ENCODE results near the gene RASGRP3. TPM values are rescaled to one million over a fixed set of nuclear protein-coding genes. Genes with fewer than 3 reads are reported as not detected.

Gene RASGRP3
- total RNA-seq, 1 experiment from 2014 or later, result 0.03 TPM

DNA sequence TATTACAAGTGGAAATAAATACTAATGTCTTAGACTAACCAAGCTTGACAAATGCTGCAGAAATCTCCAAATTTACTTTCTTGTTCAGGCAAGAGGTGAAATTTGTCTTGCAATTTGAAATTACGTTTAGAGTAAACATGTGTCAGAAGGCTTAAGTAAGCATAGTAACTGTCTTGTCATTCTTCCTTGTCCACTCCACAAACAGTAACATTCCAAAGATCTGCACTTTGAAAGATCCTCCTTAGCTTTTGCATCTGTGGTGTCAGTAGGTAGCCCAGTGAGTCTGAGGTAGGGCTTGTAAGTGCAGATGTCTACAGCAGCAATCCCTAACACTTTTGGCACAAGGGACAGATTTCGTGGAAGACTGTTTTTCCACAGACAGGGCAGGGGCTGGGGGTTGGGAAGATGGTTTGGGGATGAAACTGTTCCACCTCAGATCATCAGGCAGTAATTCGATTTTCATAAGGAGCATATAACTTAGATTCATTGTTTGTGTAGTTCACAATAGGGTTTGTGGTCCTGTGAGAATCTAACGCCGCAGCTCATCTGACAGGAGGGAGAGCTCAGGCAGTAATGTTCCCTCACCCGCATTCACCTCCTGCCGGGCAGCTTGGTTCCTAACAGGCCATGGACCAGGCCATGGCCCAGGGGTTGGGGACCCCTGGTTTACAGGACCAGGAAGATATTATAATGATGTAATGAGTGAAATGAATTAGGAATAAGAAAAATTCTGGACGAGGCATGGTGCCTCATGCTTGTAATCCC is 18.6 kb downstream of the RASGRP3 start:
- no peak overlapping the region for H3K4me3 ChIP-seq (ENCODE audit: insufficient read depth, low read depth, low read length)
- DNase-seq, result no peak
- no peaks in the 10 kb centered on the region for H3K27me3 ChIP-seq (ENCODE audit: control insufficient read depth, insufficient read depth, low read length)
- H3K36me3 ChIP-seq (replicated peaks; ENCODE audit: control insufficient read depth, insufficient read depth, low read length), result no peaks in the 10 kb centered on the region

DNA sequence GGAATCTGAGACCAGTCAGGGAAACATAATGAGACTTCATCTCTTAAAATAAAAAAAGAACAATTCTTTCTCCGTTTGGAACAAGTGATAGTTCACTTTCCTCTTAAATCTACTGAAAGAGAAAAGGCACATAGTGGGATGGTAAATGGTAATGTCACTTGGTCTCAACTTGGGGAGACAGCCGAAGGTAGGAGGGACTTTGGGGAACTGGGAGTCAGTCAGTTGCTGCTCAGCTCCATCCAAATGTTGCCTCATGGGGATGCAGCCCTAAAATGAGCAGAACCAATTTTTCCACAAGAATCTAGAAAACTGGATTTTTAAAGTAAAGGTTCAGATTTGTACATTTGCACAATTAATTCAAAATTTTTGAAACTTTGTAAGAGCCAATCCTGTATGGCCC is 19.2 kb downstream of the RASGRP3 start:
- H3K27me3 ChIP-seq (ENCODE audit: control insufficient read depth, insufficient read depth, low read length), result no peaks in the 10 kb centered on the region
- no peaks in the 10 kb centered on the region for H3K36me3 ChIP-seq (replicated peaks; ENCODE audit: control insufficient read depth, insufficient read depth, low read length)
- no peak for DNase-seq
- no peak overlapping the region for H3K4me3 ChIP-seq (ENCODE audit: insufficient read depth, low read depth, low read length)

DNA sequence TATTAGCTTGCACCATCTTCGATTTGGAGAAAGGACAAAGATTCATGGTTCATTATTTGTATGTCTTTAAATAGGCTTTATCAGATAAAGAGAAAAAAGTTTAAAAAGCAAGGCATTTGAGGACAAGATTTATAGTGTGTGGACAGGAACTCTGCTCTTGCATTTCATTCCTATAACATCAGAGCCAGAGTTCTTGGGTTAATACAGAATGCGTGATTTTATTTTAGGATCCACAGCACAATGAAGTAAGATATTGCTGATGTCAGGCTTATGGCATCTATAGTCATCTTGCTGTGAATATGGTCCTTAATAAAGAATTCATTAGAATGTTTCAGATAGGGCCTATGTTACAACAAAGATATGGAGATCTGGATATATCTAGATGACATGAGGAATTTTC is 19.7 kb downstream of the RASGRP3 start:
- no peak for DNase-seq
- Histone ChIP-seq H3K36me3 (replicated peaks; ENCODE audit: control insufficient read depth, insufficient read depth, low read length) (no peaks in the 10 kb centered on the region), H3K4me3 (ENCODE audit: insufficient read depth, low read depth, low read length) (no peak overlapping the region), H3K27me3 (ENCODE audit: control insufficient read depth, insufficient read depth, low read length) (no peaks in the 10 kb centered on the region)

GRCh38 chr2:33496726-33497125 is 20.3 kb downstream of the RASGRP3 start:
- Histone ChIP-seq H3K27me3 (ENCODE audit: control insufficient read depth, insufficient read depth, low read length) (no peaks in the 10 kb centered on the region), H3K36me3 (replicated peaks; ENCODE audit: control insufficient read depth, insufficient read depth, low read length) (no peaks in the 10 kb centered on the region), H3K4me3 (ENCODE audit: insufficient read depth, low read depth, low read length) (no peak overlapping the region)
- DNase-seq, result no peak

- Histone ChIP-seq H3K4me3 (ENCODE audit: insufficient read depth, low read depth, low read length) (no peak overlapping the region), H3K27me3 (ENCODE audit: control insufficient read depth, insufficient read depth, low read length) (no peaks in the 10 kb centered on the region), H3K36me3 (replicated peaks; ENCODE audit: control insufficient read depth, insufficient read depth, low read length) (no peaks in the 10 kb centered on the region)
- DNase-seq, result no peak
Measured at GRCh38 chr2:33497221-33497650, 20.8 kb downstream of the RASGRP3 start.

- no peak overlapping the region for H3K4me3 ChIP-seq (ENCODE audit: insufficient read depth, low read depth, low read length)
- H3K27me3 ChIP-seq (ENCODE audit: control insufficient read depth, insufficient read depth, low read length), result no peaks in the 10 kb centered on the region
- DNase-seq, result no peak
- H3K36me3 ChIP-seq (replicated peaks; ENCODE audit: control insufficient read depth, insufficient read depth, low read length), result no peaks in the 10 kb centered on the region
Measured at GRCh38 chr2:33498291-33498956, 22.0 kb downstream of the RASGRP3 start.

- no peak for DNase-seq
- Histone ChIP-seq H3K27me3 (ENCODE audit: control insufficient read depth, insufficient read depth, low read length) (no peaks in the 10 kb centered on the region), H3K36me3 (replicated peaks; ENCODE audit: control insufficient read depth, insufficient read depth, low read length) (no peaks in the 10 kb centered on the region), H3K4me3 (ENCODE audit: insufficient read depth, low read depth, low read length) (no peak overlapping the region)
Measured at GRCh38 chr2:33500177-33500576, 23.7 kb downstream of the RASGRP3 start.

GRCh38 chr2:33502025-33502424 is 25.6 kb downstream of the RASGRP3 start:
- H3K4me3 ChIP-seq (ENCODE audit: insufficient read depth, low read depth, low read length), result no peak overlapping the region
- H3K27me3 ChIP-seq (ENCODE audit: control insufficient read depth, insufficient read depth, low read length), result no peaks in the 10 kb centered on the region
- no peak for DNase-seq
- H3K36me3 ChIP-seq (replicated peaks; ENCODE audit: control insufficient read depth, insufficient read depth, low read length), result no peaks in the 10 kb centered on the region

- no peak for DNase-seq
- Histone ChIP-seq H3K4me3 (ENCODE audit: insufficient read depth, low read depth, low read length) (no peak overlapping the region), H3K27me3 (ENCODE audit: control insufficient read depth, insufficient read depth, low read length) (no peaks in the 10 kb centered on the region), H3K36me3 (replicated peaks; ENCODE audit: control insufficient read depth, insufficient read depth, low read length) (no peaks in the 10 kb centered on the region)
Measured at GRCh38 chr2:33503002-33503401, 26.6 kb downstream of the RASGRP3 start.

DNA sequence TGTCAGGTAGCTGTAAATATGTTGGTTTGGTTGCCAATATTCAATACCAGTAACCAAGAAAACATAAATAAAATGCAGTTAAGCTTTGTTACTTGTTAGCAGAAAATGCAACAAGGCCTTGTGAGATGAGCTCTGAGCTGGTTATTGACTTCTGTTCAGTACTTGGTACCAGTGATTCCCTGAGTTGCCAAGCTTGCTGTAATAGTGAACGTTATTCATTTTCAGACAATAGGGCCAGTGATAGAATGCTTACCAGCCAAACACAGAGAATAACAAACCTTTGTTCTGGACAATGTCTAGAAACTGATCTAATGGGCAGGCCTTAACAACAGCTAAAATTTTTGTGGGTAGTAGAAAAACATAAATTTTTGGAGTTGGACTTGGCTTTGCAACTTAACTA is 29.5 kb downstream of the RASGRP3 start:
- DNase-seq, result no peak
- H3K4me3 ChIP-seq (ENCODE audit: insufficient read depth, low read depth, low read length), result no peak overlapping the region
- H3K36me3 ChIP-seq (replicated peaks; ENCODE audit: control insufficient read depth, insufficient read depth, low read length), result no peaks in the 10 kb centered on the region
- H3K27me3 ChIP-seq (ENCODE audit: control insufficient read depth, insufficient read depth, low read length), result no peaks in the 10 kb centered on the region

DNA sequence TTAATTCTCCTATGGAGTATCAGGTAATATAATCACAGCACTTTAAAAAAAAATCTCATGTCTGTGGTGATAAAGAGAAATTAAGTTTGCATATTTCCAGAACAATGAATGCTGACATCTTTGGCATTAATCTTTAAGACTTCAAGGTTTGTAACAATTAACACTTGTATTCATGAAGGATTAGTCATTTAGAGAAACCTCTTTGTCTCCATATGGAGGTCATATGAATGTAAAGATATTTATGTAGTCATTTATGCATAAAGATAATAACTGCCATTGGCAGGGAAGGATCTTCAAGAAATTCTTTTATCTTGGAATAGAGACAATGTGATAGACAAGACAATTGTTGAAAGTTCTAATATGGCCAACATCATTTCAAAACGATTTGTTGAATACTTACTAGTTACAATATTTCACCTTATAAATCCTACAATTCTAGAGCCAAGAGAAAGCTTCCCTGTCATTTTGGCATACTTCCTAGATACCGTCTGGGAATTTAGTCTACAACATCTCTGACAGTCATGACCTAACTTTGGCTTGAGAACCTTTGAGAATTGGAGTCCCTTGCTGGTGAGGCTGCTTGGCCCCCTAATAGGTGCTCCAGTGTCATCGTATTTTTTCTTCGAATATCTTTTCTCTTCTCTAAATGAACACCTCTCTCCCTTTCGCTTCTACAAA is 33.6 kb downstream of the RASGRP3 start:
- no peaks in the 10 kb centered on the region for H3K27me3 ChIP-seq (ENCODE audit: control insufficient read depth, insufficient read depth, low read length)
- no peak overlapping the region for H3K4me3 ChIP-seq (ENCODE audit: insufficient read depth, low read depth, low read length)
- no peaks in the 10 kb centered on the region for H3K36me3 ChIP-seq (replicated peaks; ENCODE audit: control insufficient read depth, insufficient read depth, low read length)
- DNase-seq, result no peak

GRCh38 chr2:33510586-33510968 is 34.1 kb downstream of the RASGRP3 start:
- H3K4me3 ChIP-seq (ENCODE audit: insufficient read depth, low read depth, low read length), result no peak overlapping the region
- DNase-seq, result no peak
- H3K27me3 ChIP-seq (ENCODE audit: control insufficient read depth, insufficient read depth, low read length), result no peaks in the 10 kb centered on the region
- H3K36me3 ChIP-seq (replicated peaks; ENCODE audit: control insufficient read depth, insufficient read depth, low read length), result no peaks in the 10 kb centered on the region

GRCh38 chr2:33511141-33511540 is 34.7 kb downstream of the RASGRP3 start:
- Histone ChIP-seq H3K36me3 (replicated peaks; ENCODE audit: control insufficient read depth, insufficient read depth, low read length) (no peaks in the 10 kb centered on the region), H3K27me3 (ENCODE audit: control insufficient read depth, insufficient read depth, low read length) (no peaks in the 10 kb centered on the region), H3K4me3 (ENCODE audit: insufficient read depth, low read depth, low read length) (no peak overlapping the region)
- no peak for DNase-seq

DNA sequence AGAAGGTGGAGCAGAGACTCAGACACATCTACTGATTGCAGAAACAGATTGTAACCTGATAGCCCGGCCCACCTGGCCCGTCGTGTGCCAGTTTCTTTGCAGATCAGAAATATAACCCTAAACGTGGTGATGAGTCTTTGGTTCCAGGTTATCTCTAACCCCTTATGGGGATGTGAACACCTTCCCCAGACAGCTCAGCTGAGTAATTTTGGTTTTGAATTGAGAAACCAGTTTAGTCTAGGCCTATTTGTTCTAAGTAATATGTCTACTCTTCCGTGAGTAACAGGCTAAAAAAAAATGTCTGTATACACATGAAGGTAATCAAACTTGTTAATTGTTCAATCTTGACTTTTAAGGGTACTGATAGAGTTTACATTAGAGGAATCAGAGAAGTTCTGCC is 35.7 kb downstream of the RASGRP3 start:
- Histone ChIP-seq H3K36me3 (replicated peaks; ENCODE audit: control insufficient read depth, insufficient read depth, low read length) (no peaks in the 10 kb centered on the region), H3K4me3 (ENCODE audit: insufficient read depth, low read depth, low read length) (no peak overlapping the region), H3K27me3 (ENCODE audit: control insufficient read depth, insufficient read depth, low read length) (no peaks in the 10 kb centered on the region)
- DNase-seq, result no peak

GRCh38 chr2:33513480-33513879 is 37.0 kb downstream of the RASGRP3 start:
- H3K27me3 ChIP-seq (ENCODE audit: control insufficient read depth, insufficient read depth, low read length), result no peaks in the 10 kb centered on the region
- DNase-seq, result no peak
- no peak overlapping the region for H3K4me3 ChIP-seq (ENCODE audit: insufficient read depth, low read depth, low read length)
- H3K36me3 ChIP-seq (replicated peaks; ENCODE audit: control insufficient read depth, insufficient read depth, low read length), result no peaks in the 10 kb centered on the region

Data from H7 (cell line).